Thyroid gland (tissue), 4 donors: ENCODE measurements around the gene SEMA5A.

ENCODE experiments used
- POLR2A ChIP-seq, 2 donors: fragments of 450-650 bp; IDR thresholded peaks; one replicate each; pipeline ENCODE4 v1.6.1; 2017; ENCODE audit warnings: antibody characterized with exemption in 2 of 2, mild to moderate bottlenecking in 2 of 2, moderate library complexity in 1 of 2
- TF ChIP-seq, protein P1 (sequence below), 6 experiments: fragments of 200-600 bp in 3 of 6; fragments of 450-650 bp in 3 of 6; sonication (generic) in 3 of 6; IDR thresholded peaks; one replicate each; pipeline ENCODE4 v1.5.1; 2016 to 2019; ENCODE audit warnings: antibody characterized with exemption in 6 of 6, mild to moderate bottlenecking in 2 of 6, inconsistent platforms in 1 of 6, moderate library complexity in 1 of 6

GRCh38 chr5:9046756-9047481, 499.0 kb downstream of the SEMA5A start:
- TF ChIP-seq, protein P1, sequence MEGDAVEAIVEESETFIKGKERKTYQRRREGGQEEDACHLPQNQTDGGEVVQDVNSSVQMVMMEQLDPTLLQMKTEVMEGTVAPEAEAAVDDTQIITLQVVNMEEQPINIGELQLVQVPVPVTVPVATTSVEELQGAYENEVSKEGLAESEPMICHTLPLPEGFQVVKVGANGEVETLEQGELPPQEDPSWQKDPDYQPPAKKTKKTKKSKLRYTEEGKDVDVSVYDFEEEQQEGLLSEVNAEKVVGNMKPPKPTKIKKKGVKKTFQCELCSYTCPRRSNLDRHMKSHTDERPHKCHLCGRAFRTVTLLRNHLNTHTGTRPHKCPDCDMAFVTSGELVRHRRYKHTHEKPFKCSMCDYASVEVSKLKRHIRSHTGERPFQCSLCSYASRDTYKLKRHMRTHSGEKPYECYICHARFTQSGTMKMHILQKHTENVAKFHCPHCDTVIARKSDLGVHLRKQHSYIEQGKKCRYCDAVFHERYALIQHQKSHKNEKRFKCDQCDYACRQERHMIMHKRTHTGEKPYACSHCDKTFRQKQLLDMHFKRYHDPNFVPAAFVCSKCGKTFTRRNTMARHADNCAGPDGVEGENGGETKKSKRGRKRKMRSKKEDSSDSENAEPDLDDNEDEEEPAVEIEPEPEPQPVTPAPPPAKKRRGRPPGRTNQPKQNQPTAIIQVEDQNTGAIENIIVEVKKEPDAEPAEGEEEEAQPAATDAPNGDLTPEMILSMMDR (IDR thresholded peaks at IDR 0.05): no peak
- no peak for TF ChIP-seq POLR2A (IDR thresholded peaks at IDR 0.05)
